KOPT-K1 (cell line): ENCODE measurements around the gene TRPM3.

ENCODE experiments used
- H3K27ac ChIP-seq: fragments of 200-600 bp; sonication (generic); 2 replicates; pipeline ENCODE4 v1.5.1; 2016; ENCODE audit warnings: antibody characterized with exemption, mild to moderate bottlenecking, low read depth, low read length; ENCODE audit not compliant: poor library complexity, severe bottlenecking
- H3K36me3 ChIP-seq: fragments of 200-600 bp; sonication (generic); 2 replicates; pipeline ENCODE4 v1.5.1; 2017; ENCODE audit warnings: antibody characterized with exemption, mild to moderate bottlenecking, low read length, moderate library complexity; ENCODE audit not compliant: insufficient read depth
- H3K9me3 ChIP-seq: fragments of 200-600 bp; sonication (generic); 2 replicates; pipeline ENCODE4 v1.5.1; 2017; ENCODE audit warnings: antibody characterized with exemption, low read length, mild to moderate bottlenecking; ENCODE audit not compliant: insufficient read depth, poor library complexity, severe bottlenecking

The TRPM3 gene

GRCh38 chr9:70519912-70520724 is 601.3 kb downstream of the TRPM3 start:
- no peak overlapping the region for H3K27ac ChIP-seq
- no peaks in the 10 kb centered on the region for H3K9me3 ChIP-seq
- no peaks in the 10 kb centered on the region for H3K36me3 ChIP-seq

GRCh38 chr9:70517926-70518610 is 603.4 kb downstream of the TRPM3 start:
- Histone ChIP-seq H3K9me3 (no peaks in the 10 kb centered on the region), H3K27ac (no peak overlapping the region), H3K36me3 (no peaks in the 10 kb centered on the region)

- Histone ChIP-seq H3K27ac (no peak overlapping the region), H3K36me3 (no peaks in the 10 kb centered on the region), H3K9me3 (no peaks in the 10 kb centered on the region)
These were observed 607.1 kb downstream of the TRPM3 start for GRCh38 chr9:70514273-70514672.

- H3K27ac ChIP-seq = no peak overlapping the region
These were observed 609.6 kb downstream of the TRPM3 start for GRCh38 chr9:70511858-70512257.

GRCh38 chr9:70510157-70510770 is 611.2 kb downstream of the TRPM3 start:
- Histone ChIP-seq H3K27ac (no peak overlapping the region), H3K9me3 (no peaks in the 10 kb centered on the region), H3K36me3 (no peaks in the 10 kb centered on the region)

More at GRCh38 chr9:70511858-70512257, 609.6 kb downstream of the TRPM3 start:
- H3K9me3 ChIP-seq = no peaks in the 10 kb centered on the region
- no peaks in the 10 kb centered on the region for H3K36me3 ChIP-seq

GRCh38 chr9:70506159-70506558 is 615.3 kb downstream of the TRPM3 start:
- no peaks in the 10 kb centered on the region for H3K9me3 ChIP-seq
- no peaks in the 10 kb centered on the region for H3K36me3 ChIP-seq
- H3K27ac ChIP-seq = no peak overlapping the region

- Histone ChIP-seq H3K27ac (no peak overlapping the region), H3K9me3 (no peaks in the 10 kb centered on the region), H3K36me3 (no peaks in the 10 kb centered on the region)
These were observed 616.6 kb downstream of the TRPM3 start for GRCh38 chr9:70504834-70505233.

GRCh38 chr9:70502690-70503089 is 618.7 kb downstream of the TRPM3 start:
- Histone ChIP-seq H3K9me3 (no peaks in the 10 kb centered on the region), H3K36me3 (no peaks in the 10 kb centered on the region), H3K27ac (no peak overlapping the region)

GRCh38 chr9:70500793-70501192 is 620.6 kb downstream of the TRPM3 start:
- H3K27ac ChIP-seq = no peak overlapping the region
- H3K9me3 ChIP-seq = no peaks in the 10 kb centered on the region
- H3K36me3 ChIP-seq = no peaks in the 10 kb centered on the region

- Histone ChIP-seq H3K9me3 (no peaks in the 10 kb centered on the region), H3K36me3 (no peaks in the 10 kb centered on the region), H3K27ac (no peak overlapping the region)
These were observed 621.8 kb downstream of the TRPM3 start for GRCh38 chr9:70499621-70500020.

GRCh38 chr9:70498866-70499265 is 622.6 kb downstream of the TRPM3 start:
- Histone ChIP-seq H3K36me3 (no peaks in the 10 kb centered on the region), H3K27ac (no peak overlapping the region), H3K9me3 (no peaks in the 10 kb centered on the region)

GRCh38 chr9:70496244-70496643 is 625.2 kb downstream of the TRPM3 start:
- no peaks in the 10 kb centered on the region for H3K9me3 ChIP-seq
- H3K36me3 ChIP-seq = no peaks in the 10 kb centered on the region
- H3K27ac ChIP-seq = no peak overlapping the region

- H3K36me3 ChIP-seq = no peaks in the 10 kb centered on the region
- no peaks in the 10 kb centered on the region for H3K9me3 ChIP-seq
- H3K27ac ChIP-seq = no peak overlapping the region
These were observed 625.9 kb downstream of the TRPM3 start for GRCh38 chr9:70495514-70495913.

- no peaks in the 10 kb centered on the region for H3K36me3 ChIP-seq
- H3K27ac ChIP-seq = no peak overlapping the region
- H3K9me3 ChIP-seq = no peaks in the 10 kb centered on the region
These were observed 627.2 kb downstream of the TRPM3 start for GRCh38 chr9:70494221-70494620.

- no peak overlapping the region for H3K27ac ChIP-seq
- H3K9me3 ChIP-seq = no peaks in the 10 kb centered on the region
- H3K36me3 ChIP-seq = no peaks in the 10 kb centered on the region
These were observed 628.4 kb downstream of the TRPM3 start for GRCh38 chr9:70493029-70493428.
